Lung (tissue), 16 donors: Measurements from ENCODE around the gene TIGD3. TPM values are rescaled to one million over a fixed set of nuclear protein-coding genes. Genes with fewer than 3 reads are reported as not detected.

Experiments
- ATAC-seq: fragments of 200-7000 bp; cut with Tn5 transposase; one replicate; pipeline ENCODE4 v1.9.1; 2020; ENCODE audit warnings: moderate number of reproducible peaks; ENCODE audit not compliant: insufficient read depth, low FRiP score
- DNase-seq, 3 donors: peaks; one replicate each; pipeline ENCODE4 v3.0.0-alpha.2; 2013 to 2017
- H3K27ac ChIP-seq, 2 donors: one replicate each; pipeline ENCODE4 v1.5.1; 2013; ENCODE audit warnings: mild to moderate bottlenecking in 2 of 2, moderate library complexity in 2 of 2, control low read depth in 1 of 2, inconsistent platforms in 1 of 2, low read depth in 1 of 2, low read length in 1 of 2
- H3K27me3 ChIP-seq, 3 donors: one replicate each; pipeline ENCODE4 v1.5.1; 2013; ENCODE audit warnings: low read length in 2 of 3; ENCODE audit not compliant: control insufficient read depth in 3 of 3, insufficient read depth in 3 of 3
- H3K36me3 ChIP-seq, 4 donors: one replicate each; pipeline ENCODE4 v1.5.1; 2013; ENCODE audit warnings: low read length in 4 of 4, mild to moderate bottlenecking in 1 of 4, moderate library complexity in 1 of 4; ENCODE audit not compliant: control insufficient read depth in 4 of 4, insufficient read depth in 4 of 4
- H3K4me1 ChIP-seq, 5 donors: one replicate each; pipeline ENCODE4 v1.5.1; 2013; ENCODE audit warnings: low read length in 5 of 5, mild to moderate bottlenecking in 2 of 5, moderate library complexity in 1 of 5; ENCODE audit not compliant: control insufficient read depth in 5 of 5, insufficient read depth in 5 of 5
- H3K4me3 ChIP-seq: one replicate; pipeline ENCODE4 v1.5.1; 2013; ENCODE audit warnings: mild to moderate bottlenecking, control low read depth, moderate library complexity
- H3K9ac ChIP-seq, 2 donors: one replicate each; pipeline ENCODE4 v1.5.1; 2013; ENCODE audit warnings: low read length in 2 of 2, control low read depth in 1 of 2; ENCODE audit not compliant: insufficient read depth in 1 of 2
- H3K9me3 ChIP-seq, 4 donors: one replicate each; pipeline ENCODE4 v1.5.1; 2013; ENCODE audit warnings: low read length in 3 of 4, mild to moderate bottlenecking in 1 of 4, moderate library complexity in 1 of 4; ENCODE audit not compliant: control insufficient read depth in 4 of 4, insufficient read depth in 3 of 4
- WGBS, 2 donors: extraction: QIAGEN DNeasy Blood & Tissue Kit; methylation state at CpG; one replicate each; pipeline ENCODE4 v1.1.7; 2013; 5-methylcytosine and 5-hydroxymethylcytosine counted together
- long read RNA-seq, 5 donors: transcript quantifications; one replicate each; lab custom pipeline, GENCODE V29; 2026
- polyA plus RNA-seq, 2 donors: library from polyadenylated mRNA; stranded (reverse); fragments of 200-250 nt; gene quantifications; one replicate each; pipeline ENCODE4 v1.2.1, GENCODE V29; 2013
- total RNA-seq, 2 donors: library from RNA; depleted of rRNA in 1 of 2; stranded (reverse); fragments of >200 nt in 1 of 2; gene quantifications; one replicate each; pipeline ENCODE4 v1.2.1, GENCODE V29; 2014 to 2021
- TF ChIP-seq, protein P1 (sequence below): IDR thresholded peaks from 2 replicates; pipeline ENCODE4 v1.5.1; 2012; ENCODE audit warnings: mild to moderate bottlenecking; ENCODE audit errors: control extremely low read depth, extremely low read depth
- donor health status: control.
- donor health status: control.
- donor health status: Bipolar disorder and iron deficiency.
- donor health status: healthy.
- donor health status: DM: yes; HTN: yes; CAD: no.

The TIGD3 gene
- total RNA-seq (under 1 TPM in 1 of 2 donors, not detected in 1; 0.21 TPM), polyA plus RNA-seq (under 1 TPM; 0.24 to 0.27 TPM)
- long read RNA-seq, donor 1 = 0 reads
- long read RNA-seq, donor 2 = 0 reads
- long read RNA-seq, donor 3 = 0 reads
- long read RNA-seq, donor 4 = 0 reads
- long read RNA-seq, donor 5 = 0 reads

GRCh38 chr11:65354265-65355012 lies at the start of gene TIGD3:
TIGD3 (plus strand) TSS chr11:65354751; CDS start chr11:65355809, 1,058 bp downstream.
- H3K9me3 ChIP-seq = no peaks in the 10 kb centered on the region
- H3K27ac ChIP-seq = peak within 1 kb of the TSS; percentile 63 to 86
- peak within 1 kb of the TSS in 1 of 2 donors; percentile 79 for H3K9ac ChIP-seq
- DNase-seq = peak; percentile 98
- WGBS, 2 donors = 1% methylated on average over 64 to 79 of the region's 79 CpGs
- peaks cover 12 to 21% (median 18%) of the 10 kb centered on the region in 4 donors for H3K36me3 ChIP-seq
- peaks cover 0 to 8% (median 8%) of the 10 kb centered on the region in 3 donors for H3K27me3 ChIP-seq
- H3K4me1 ChIP-seq = peaks cover 0 to 13% (median 6%) of the 10 kb centered on the region in 5 donors
- TF ChIP-seq, protein P1, sequence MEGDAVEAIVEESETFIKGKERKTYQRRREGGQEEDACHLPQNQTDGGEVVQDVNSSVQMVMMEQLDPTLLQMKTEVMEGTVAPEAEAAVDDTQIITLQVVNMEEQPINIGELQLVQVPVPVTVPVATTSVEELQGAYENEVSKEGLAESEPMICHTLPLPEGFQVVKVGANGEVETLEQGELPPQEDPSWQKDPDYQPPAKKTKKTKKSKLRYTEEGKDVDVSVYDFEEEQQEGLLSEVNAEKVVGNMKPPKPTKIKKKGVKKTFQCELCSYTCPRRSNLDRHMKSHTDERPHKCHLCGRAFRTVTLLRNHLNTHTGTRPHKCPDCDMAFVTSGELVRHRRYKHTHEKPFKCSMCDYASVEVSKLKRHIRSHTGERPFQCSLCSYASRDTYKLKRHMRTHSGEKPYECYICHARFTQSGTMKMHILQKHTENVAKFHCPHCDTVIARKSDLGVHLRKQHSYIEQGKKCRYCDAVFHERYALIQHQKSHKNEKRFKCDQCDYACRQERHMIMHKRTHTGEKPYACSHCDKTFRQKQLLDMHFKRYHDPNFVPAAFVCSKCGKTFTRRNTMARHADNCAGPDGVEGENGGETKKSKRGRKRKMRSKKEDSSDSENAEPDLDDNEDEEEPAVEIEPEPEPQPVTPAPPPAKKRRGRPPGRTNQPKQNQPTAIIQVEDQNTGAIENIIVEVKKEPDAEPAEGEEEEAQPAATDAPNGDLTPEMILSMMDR = no peak
- H3K4me3 ChIP-seq = peak within 1 kb of the TSS; percentile 51
- ATAC-seq = peak; percentile 96

GRCh38 chr11:65305501-65306268 lies 48.9 kb upstream of the TIGD3 start:
- peaks cover 9 to 67% (median 37%) of the 10 kb centered on the region in 5 donors for H3K4me1 ChIP-seq
- H3K27me3 ChIP-seq = no peaks in the 10 kb centered on the region
- H3K27ac ChIP-seq = peak overlapping the region in 1 of 2 donors; percentile 28
- ATAC-seq (no peak), DNase-seq (peak; percentile 69 to 83 (median 80))
- TF ChIP-seq, protein P1 = no peak
- H3K36me3 ChIP-seq = peaks cover 0 to 1% (median 0%) of the 10 kb centered on the region in 4 donors
- peak overlapping the region in 1 of 2 donors; percentile 34 for H3K9ac ChIP-seq
- H3K4me3 ChIP-seq = no peak overlapping the region
- H3K9me3 ChIP-seq = no peaks in the 10 kb centered on the region
- WGBS, 2 donors = 70 to 82% methylated on average over 17 of the region's 17 CpGs

DNA sequence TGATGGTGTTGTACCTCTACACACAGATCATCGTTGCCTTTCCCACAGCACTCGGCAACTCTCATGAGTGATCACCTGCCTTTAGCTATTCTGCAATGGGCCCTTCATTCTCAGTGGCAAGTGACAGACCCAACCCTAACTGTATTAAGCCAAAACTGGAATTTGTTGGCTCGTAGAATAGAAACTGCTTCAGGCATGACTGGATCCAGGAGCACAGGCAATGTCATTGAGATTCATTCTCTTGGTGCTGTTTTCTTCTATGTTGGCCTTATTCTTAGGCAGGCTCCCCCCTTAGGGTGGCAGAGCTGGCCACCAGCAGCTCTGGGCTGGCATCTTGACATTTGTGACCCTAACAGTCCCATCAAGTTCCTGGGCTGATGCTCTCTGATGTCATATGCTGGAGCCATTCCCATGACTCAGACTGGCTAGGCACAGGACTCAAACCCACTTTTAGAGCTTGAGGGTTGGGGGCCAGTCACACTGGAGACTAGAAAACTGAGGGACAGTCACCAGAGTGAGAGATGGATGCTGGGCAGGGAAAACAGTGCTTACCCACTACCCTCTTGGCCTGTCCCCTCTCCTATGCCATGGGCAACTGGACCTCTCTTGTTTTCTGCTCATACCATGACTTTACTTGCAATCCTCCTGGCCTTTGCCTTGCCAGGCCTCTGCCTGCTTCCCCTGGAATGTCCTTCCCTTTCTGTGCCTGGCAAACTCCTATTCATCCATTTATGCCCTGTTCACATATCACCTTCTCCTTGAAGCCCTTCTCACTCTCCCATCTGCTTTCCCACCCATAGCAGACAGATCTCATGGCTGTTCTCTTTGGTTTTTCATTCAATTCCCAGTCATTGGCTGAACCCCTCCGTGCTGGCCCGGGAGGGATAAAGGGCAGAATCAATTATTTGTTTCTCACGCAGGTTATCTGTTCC lies 47.0 kb upstream of the TIGD3 start:
- Histone ChIP-seq H3K36me3 (peaks cover 0 to 1% (median 0%) of the 10 kb centered on the region in 4 donors), H3K9me3 (no peaks in the 10 kb centered on the region), H3K4me1 (peaks cover 4 to 54% (median 29%) of the 10 kb centered on the region in 5 donors), H3K27me3 (no peaks in the 10 kb centered on the region), H3K9ac (no peak overlapping the region), H3K27ac (peak overlapping the region in 1 of 2 donors; percentile 87), H3K4me3 (no peak overlapping the region)
- DNase-seq (no peak), ATAC-seq (no peak)
- TF ChIP-seq, protein P1 = no peak
- WGBS, 2 donors = 89 to 90% methylated on average over 6 of the region's 6 CpGs
